Measurements from ENCODE around the gene LRMDA. TPM values are rescaled to one million over a fixed set of nuclear protein-coding genes. Genes with fewer than 3 reads are reported as not detected.

The LRMDA gene
- total and polyA plus RNA-seq, 2 of the 8 experiments (the other 6 are each of a cell fraction or from before 2014, with no cell fraction given) = 0.86 to 2.8 TPM

GRCh38 chr10:76055963-76056362, 624.5 kb downstream of the LRMDA start:
- no peak overlapping the region for H3K56ac ChIP-seq (replicated peaks; ENCODE audit: insufficient read length, low read depth, low read length)
- H3K23me2 ChIP-seq (ENCODE audit: low read depth, low read length) = no peaks in the 10 kb centered on the region
- no peak overlapping the region for H3K4ac ChIP-seq (replicated peaks; ENCODE audit: insufficient read length, low read depth, low read length)
- H3K36me3 ChIP-seq (ENCODE audit: control insufficient read depth in 2 of 4, insufficient read depth in 4 of 4, low read length in 3 of 4) = no peaks in the 10 kb centered on the region
- H3K4me3 ChIP-seq (ENCODE audit: extremely low read depth in 1 of 4, insufficient read depth in 2 of 4, low read depth in 3 of 4, low read length in 4 of 4) = no peak overlapping the region
- H2BK15ac ChIP-seq (ENCODE audit: low read length) = no peak overlapping the region
- no peak overlapping the region for H3K23ac ChIP-seq (ENCODE audit: insufficient read length)
- no peak overlapping the region for H3K4me2 ChIP-seq (ENCODE audit: insufficient read depth in 1 of 2, low read depth in 2 of 2, low read length in 2 of 2)
- no peak overlapping the region for H2BK5ac ChIP-seq (ENCODE audit: low read depth, low read length)
- H4K91ac ChIP-seq (replicated peaks; ENCODE audit: insufficient read length, low read length) = no peak overlapping the region
- FAIRE-seq (no peak), DNase-seq (ENCODE audit: low read depth in 1 of 2, low spot score in 2 of 2) (no peak)
- WGBS, 2 experiments (ENCODE audit: extremely low coverage in 1 of 2, insufficient coverage in 1 of 2, insufficient read length in 1 of 2, insufficient replicate concordance in 2 of 2, low coverage in 1 of 2, low lambda C conversion rate in 2 of 2, missing lambda C conversion rate in 1 of 2) = 83% methylated on average over 1 of the region's 1 CpG; no CpG with 5 or more reads in 1 of the 2 experiments
- no peak overlapping the region for H2AFZ ChIP-seq (ENCODE audit: low read length)
- ChIA-PET CTCF (ENCODE audit: partially characterized antibody) (interaction anchor here (0.9 to 1.2 kb wide), 2 partner anchors 30 to 247 kb away, joined by 3 read pairs; no protein-coding TSS in a partner anchor), POLR2A (ENCODE audit: partially characterized antibody) (no interaction called here)
- no peak overlapping the region for H3K18ac ChIP-seq (ENCODE audit: extremely low read depth, low read length)
- peaks cover 16 to 17% of the 10 kb centered on the region in 2 experiments for H3K9me3 ChIP-seq (ENCODE audit: insufficient read depth in 2 of 2, low read depth in 1 of 2, low read length in 1 of 2)
- H3K27me3 ChIP-seq (replicated peaks in 1 of 4; ENCODE audit: control insufficient read depth in 3 of 4, extremely low read depth in 1 of 4, insufficient read depth in 3 of 4, low read length in 3 of 4) = peaks cover 0 to 1% (median 0%) of the 10 kb centered on the region in 4 experiments; a peak in 1 of 7 replicates
- H3K4me1 ChIP-seq (replicated peaks in 1 of 4; ENCODE audit: control insufficient read depth in 3 of 4, insufficient read depth in 4 of 4, low read length in 3 of 4) = no peaks in the 10 kb centered on the region
- TF ChIP-seq BRCA1 (IDR thresholded peaks at IDR 0.05; ENCODE audit: low read depth, low read length) (no peak), RFX5 (IDR thresholded peaks at IDR 0.05; ENCODE audit: borderline replicate concordance, low read depth, low read length) (no peak), EP300 (IDR thresholded peaks at IDR 0.05; ENCODE audit: borderline replicate concordance in 1 of 2, low read depth in 2 of 2, low read length in 2 of 2) (no peak), GTF2F1 (IDR thresholded peaks at IDR 0.05; ENCODE audit: borderline replicate concordance, low read depth, low read length) (no peak)
- H4K20me1 ChIP-seq (replicated peaks in 1 of 2; ENCODE audit: control insufficient read depth in 1 of 2, insufficient read depth in 2 of 2, low read length in 2 of 2) = no peaks in the 10 kb centered on the region
- H3K14ac ChIP-seq (ENCODE audit: insufficient read length) = no peak overlapping the region
- H3K9ac ChIP-seq (replicated peaks in 1 of 4; ENCODE audit: extremely low read depth in 1 of 4, low read depth in 3 of 4, low read length in 3 of 4) = no peak overlapping the region
- H3K27ac ChIP-seq (ENCODE audit: low read depth, low read length) = no peak overlapping the region
- H2AK5ac ChIP-seq (ENCODE audit: low read depth, low read length) = no peak overlapping the region
- no peak overlapping the region for H2BK20ac ChIP-seq (ENCODE audit: low read length)
- H2BK12ac ChIP-seq (ENCODE audit: low read depth, low read length) = no peak overlapping the region
- H4K8ac ChIP-seq (ENCODE audit: extremely low read depth, insufficient read depth, low read length) = no peak overlapping the region; the same call in 1 of the 2 replicates
- H3K79me1 ChIP-seq (ENCODE audit: low read depth, low read length) = no peaks in the 10 kb centered on the region
- no peak overlapping the region for H4K5ac ChIP-seq (ENCODE audit: insufficient read length, low read depth, low read length)
- no peaks in the 10 kb centered on the region for H3K79me2 ChIP-seq (ENCODE audit: control insufficient read depth in 1 of 2, insufficient read depth in 2 of 2, low read length in 2 of 2)
- H2BK120ac ChIP-seq (replicated peaks; ENCODE audit: low read depth, low read length) = no peak overlapping the region
